Cerebellar cortex (tissue), 1 donor: ENCODE data around the gene ZC3H11A.
"Not testable (repeated sequence)": the region's sequence is repeated elsewhere in the genome, so short reads cannot be mapped to it uniquely, and the experiment has no call there.

ENCODE experiments used
- DNase-seq: peaks from one replicate; pipeline ENCODE4 v3.0.0-alpha.2; 2015; ENCODE audit warnings: low spot score

ZC3H11A gene

GRCh38 chr1:203781962-203782361, 13.5 kb upstream of the ZC3H11A start:
- no peak for DNase-seq

DNA sequence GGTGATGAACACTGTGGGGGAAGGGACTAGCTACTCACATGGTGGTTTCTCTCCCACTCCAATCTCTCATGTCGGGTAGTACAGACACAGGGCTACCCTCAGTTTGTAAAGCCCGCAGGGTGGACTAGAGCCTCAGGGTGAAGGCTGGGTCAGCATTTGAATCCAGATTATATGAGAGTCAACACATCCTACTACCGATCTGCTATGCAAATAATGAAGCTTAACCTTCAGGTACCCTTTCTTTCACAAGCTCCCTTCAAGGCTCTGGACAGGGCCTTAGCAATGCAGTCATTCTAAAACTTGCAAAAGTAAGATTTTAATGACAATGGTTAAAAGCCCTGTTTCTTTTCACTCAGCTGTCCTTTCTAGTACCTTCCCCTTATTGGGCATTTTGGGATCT, 5.5 kb upstream of the ZC3H11A start:
- no peak for DNase-seq

DNA sequence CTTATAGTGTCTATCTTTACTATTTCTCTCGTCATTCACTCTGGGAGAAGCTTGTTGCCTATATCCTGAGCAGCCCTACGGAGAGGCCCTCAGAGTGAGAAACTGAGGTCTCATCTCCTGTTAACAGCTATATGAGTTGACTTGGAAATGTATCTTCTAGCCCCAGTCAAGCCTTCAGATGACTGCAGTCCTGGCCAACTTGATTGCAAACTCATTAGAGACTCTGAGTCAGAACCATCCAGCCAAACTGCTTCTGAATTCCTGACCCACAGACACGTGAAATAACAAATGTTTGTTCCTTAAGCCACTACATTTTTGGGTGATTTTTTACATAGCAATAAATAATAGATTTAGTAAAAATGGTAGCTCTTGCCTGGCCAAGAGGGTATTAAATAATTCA, 3.9 kb upstream of the ZC3H11A start:
- no peak for DNase-seq

GRCh38 chr1:203792486-203792885, 2.9 kb upstream of the ZC3H11A start:
- no peak for DNase-seq

DNA sequence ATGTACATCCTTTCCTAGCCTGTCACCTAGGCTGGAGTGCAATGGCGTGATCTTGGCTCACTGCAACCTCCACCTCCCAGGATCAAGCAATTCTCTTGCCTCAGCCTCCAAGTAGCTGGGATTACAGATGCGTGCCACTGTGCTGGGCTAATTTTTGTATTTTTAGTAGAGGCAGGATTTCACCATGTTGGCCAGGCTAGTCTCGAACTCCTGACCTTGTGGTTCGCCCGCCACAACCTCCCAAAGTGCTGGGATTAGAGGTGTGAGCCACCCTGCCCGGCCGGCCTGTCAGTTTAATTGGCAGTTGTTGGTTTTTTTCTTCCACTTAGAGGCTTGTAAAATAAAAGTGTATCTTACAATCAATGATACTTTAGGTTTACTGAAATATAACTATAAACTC, 1.9 kb upstream of the ZC3H11A start:
- not testable (repeated sequence) for DNase-seq

DNA sequence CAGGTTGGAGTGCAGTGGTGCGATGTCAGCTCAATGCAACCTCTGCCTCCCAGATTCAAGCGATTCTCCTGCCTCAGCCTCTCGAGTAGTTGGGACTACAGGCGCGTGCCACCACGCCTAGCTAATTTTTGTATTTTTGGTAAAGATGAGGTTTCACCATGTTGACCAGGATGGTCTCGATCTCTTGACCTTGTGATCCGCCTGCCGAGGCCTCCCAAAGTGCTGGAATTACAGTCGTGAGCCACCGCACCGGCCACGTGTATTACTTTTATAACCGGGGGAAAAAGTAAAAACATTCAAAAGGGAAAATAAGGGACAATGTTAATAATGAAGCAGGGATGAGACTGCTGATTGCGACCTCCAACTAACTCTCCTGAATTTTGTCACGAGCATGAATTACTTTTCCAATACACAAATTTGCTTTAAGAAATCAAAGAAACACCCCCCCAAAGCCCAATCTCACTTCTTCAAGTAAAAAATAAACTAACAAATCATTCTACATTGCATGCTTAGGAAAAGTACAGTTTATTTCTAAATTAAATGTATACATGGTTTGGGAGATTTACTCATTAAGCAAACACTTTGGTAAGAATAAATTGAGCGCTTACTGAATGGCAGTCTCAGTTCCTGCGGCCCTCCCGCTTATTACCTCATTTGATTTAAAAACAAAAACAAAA, 521 bp upstream of the ZC3H11A start:
- no peak for DNase-seq

GRCh38 chr1:203796236-203796605, 798 bp downstream of the ZC3H11A start:
- DNase-seq, result peak; percentile 42

- DNase-seq, result no peak
Measured at GRCh38 chr1:203797216-203797615, 1.8 kb downstream of the ZC3H11A start.

DNA sequence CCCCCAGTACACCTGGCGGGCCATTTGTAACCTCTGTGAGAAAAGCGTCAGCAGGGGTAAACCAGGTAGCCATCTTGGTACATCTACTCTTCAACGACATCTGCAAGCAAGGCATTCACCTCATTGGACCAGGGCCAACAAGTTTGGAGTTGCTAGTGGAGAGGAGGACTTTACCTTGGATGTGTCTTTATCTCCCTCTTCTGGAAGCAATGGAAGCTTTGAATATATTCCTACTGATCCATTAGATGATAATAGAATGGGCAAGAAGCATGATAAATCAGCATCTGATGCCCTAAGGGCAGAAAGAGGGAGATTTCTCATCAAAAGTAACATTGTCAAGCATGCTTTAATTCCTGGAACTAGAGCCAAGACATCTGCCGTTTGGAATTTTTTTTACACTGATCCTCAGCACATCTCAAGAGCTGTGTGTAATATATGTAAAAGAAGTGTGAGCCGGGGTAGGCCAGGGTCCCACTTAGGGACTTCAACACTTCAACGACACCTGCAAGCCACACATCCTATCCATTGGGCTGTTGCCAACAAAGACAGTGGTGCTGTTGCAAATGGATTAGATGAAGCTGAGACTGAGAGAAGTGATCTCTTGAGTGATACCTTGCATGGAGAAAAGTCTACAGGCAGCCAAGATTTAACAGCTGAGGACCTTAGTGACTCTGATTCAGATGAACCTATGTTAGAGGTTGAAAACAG, 2.7 kb downstream of the ZC3H11A start:
- DNase-seq, result peak; percentile 40

DNA sequence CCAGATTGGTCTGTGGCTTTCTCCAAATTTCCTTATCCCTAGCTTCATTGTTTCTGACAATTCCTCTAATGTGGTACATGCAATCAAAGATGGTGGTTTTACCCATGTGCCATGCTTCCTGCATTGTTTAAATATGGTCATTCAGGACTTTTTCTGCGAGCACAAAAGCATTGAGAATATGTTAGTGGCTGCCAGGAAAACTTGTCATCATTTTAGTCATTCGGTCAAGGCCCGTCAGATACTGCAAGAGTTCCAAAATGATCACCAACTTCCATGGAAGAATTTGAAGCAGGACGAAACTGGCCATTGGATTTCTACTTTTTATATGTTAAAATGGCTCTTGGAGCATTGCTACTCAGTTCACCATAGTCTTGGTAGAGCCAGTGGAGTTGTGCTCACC, 3.7 kb downstream of the ZC3H11A start:
- DNase-seq, result no peak

- peak; percentile 22 for DNase-seq
Measured at GRCh38 chr1:203799971-203800370, 4.5 kb downstream of the ZC3H11A start.

- DNase-seq, result no peak
Measured at GRCh38 chr1:203805689-203806088, 10.3 kb downstream of the ZC3H11A start.

DNA sequence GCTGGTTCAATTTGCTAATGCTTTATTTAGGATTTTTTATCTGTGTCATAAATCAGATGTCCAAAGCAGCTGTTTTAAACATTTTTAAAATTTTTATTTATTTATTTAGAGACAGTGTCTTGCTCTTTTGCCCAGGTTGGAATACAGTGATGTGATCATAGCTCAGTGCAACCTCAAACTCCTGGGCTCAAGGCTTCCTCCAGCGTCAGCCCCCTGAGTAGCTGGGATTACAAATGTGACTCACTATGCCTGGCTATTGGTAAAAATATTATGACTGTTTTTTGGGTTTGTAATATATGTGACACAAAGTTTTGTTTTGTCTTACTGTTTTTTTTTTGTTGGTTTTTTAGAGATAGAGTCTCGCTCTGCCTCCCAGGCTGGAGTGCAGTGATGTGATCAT, 11.8 kb downstream of the ZC3H11A start:
- no peak for DNase-seq

GRCh38 chr1:203813581-203814341, 18.3 kb downstream of the ZC3H11A start:
- DNase-seq, result no peak

GRCh38 chr1:203818399-203818798, 23.0 kb downstream of the ZC3H11A start:
- DNase-seq, result no peak

GRCh38 chr1:203823306-203823705, 27.9 kb downstream of the ZC3H11A start:
- DNase-seq, result no peak

DNA sequence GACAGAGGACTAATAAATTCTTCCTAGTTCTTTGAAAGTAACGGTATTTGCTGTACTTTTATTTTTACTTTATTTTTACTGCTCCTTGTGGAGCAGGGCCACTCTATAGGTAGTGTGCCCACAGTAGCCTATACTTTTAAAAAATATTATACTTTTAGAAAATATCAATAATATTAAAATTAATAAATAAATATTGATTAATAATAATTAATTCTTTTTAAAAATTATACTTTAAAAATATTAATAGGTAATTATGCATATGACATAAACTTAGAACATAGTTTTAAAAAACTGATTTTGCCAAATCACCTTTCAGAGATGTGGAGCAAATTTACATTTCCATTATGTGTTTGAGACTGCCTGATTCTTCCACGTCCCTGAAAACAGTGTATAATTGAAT, 30.8 kb downstream of the ZC3H11A start:
- DNase-seq, result no peak

GRCh38 chr1:203828002-203828401, 32.6 kb downstream of the ZC3H11A start:
- no peak for DNase-seq

- no peak for DNase-seq
Measured at GRCh38 chr1:203828503-203828902, 33.1 kb downstream of the ZC3H11A start.

DNA sequence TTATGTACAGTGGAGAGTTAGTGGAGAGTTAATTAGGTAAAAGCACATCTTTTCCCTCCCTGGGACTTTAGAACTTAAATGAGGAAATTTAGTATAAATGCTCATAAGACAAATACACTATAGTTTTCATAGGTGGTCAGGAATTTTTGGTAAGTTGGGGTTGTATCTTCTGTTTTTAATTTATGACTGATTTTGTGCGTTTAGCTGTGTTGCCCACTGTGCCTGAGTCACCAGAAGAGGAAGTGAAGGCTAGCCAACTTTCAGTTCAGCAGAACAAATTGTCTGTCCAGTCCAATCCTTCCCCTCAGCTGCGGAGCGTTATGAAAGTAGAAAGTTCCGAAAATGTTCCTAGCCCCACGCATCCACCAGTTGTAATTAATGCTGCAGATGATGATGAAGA, 33.8 kb downstream of the ZC3H11A start:
- DNase-seq, result not testable (repeated sequence)

DNA sequence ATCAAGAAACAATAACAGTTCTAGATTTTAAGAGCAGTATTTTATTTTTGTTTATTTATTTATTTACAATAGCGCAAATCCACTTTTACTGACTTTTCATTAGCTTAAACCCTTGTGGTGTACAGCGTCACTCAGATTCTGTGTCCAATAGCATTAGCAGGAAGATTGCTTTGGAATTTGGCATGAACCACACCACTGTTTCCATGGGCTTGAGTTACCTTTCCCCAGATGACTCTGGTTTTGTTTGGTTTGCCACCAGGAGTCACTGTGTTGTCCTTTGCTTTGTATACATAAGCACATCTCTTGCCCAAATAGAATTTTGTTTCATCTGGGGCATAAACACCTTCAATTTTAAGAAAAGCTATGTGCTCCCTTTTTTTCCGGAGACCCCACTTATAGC, 40.1 kb downstream of the ZC3H11A start:
- no peak for DNase-seq

GRCh38 chr1:203839081-203839480, 43.7 kb downstream of the ZC3H11A start:
- no peak for DNase-seq

- DNase-seq, result no peak
Measured at GRCh38 chr1:203840208-203840808, 44.9 kb downstream of the ZC3H11A start.
